OCI-LY1 (cell line): ENCODE measurements around the gene B4GALNT1.
A peak's percentile ranks its signal among the peaks of the same experiment; 100 is the strongest.

Source experiments
- H2AFZ ChIP-seq: fragments of 200-600 bp; sonication (generic), shearing (Covaris generic); 2 replicates; pipeline ENCODE4 v1.6.0; 2014; ENCODE audit warnings: antibody characterized with exemption, mild to moderate bottlenecking, low read length
- H3F3A ChIP-seq: fragments of 200-600 bp; sonication (generic), shearing (Covaris generic); 2 replicates; pipeline ENCODE4 v1.6.0; 2014; ENCODE audit warnings: mild to moderate bottlenecking, antibody characterized with exemption, low read length, moderate library complexity; ENCODE audit not compliant: insufficient read depth
- H3K27ac ChIP-seq: fragments of 200-600 bp; sonication (generic); 2 replicates; pipeline ENCODE4 v1.5.1; 2014; ENCODE audit warnings: low read length, mixed run types, mild to moderate bottlenecking, low read depth; ENCODE audit not compliant: poor library complexity, severe bottlenecking
- H3K27me3 ChIP-seq: fragments of 200-600 bp; sonication (generic); 2 replicates; pipeline ENCODE4 v1.6.0; 2014; ENCODE audit warnings: antibody characterized with exemption, mild to moderate bottlenecking, low read length, moderate library complexity; ENCODE audit not compliant: insufficient read depth
- H3K36me3 ChIP-seq: fragments of 200-600 bp; sonication (generic); 2 replicates; pipeline ENCODE4 v1.6.1; 2014; ENCODE audit warnings: mild to moderate bottlenecking, antibody characterized with exemption, low read length, moderate library complexity, mixed read lengths; ENCODE audit not compliant: insufficient read depth
- H3K4me1 ChIP-seq: fragments of 200-600 bp; sonication (generic); 2 replicates; pipeline ENCODE4 v1.5.1; 2014; ENCODE audit warnings: mild to moderate bottlenecking, low read length, moderate library complexity; ENCODE audit not compliant: insufficient read depth, severe bottlenecking
- H3K4me2 ChIP-seq: fragments of 200-600 bp; sonication (generic), shearing (Covaris generic); 2 replicates; pipeline ENCODE4 v1.6.1; 2014; ENCODE audit warnings: low read length
- H3K4me3 ChIP-seq: fragments of 200-600 bp; sonication (generic); 2 replicates; pipeline ENCODE4 v1.5.1; 2014; ENCODE audit warnings: low read length, low read depth, mild to moderate bottlenecking, mixed read lengths; ENCODE audit not compliant: poor library complexity, severe bottlenecking
- H3K79me2 ChIP-seq: fragments of 200-600 bp; shearing (Covaris generic); 2 replicates; pipeline ENCODE4 v1.6.1; 2016; ENCODE audit warnings: mixed run types, low read length, mixed read lengths; ENCODE audit not compliant: insufficient read depth
- H3K9ac ChIP-seq: fragments of 200-600 bp; sonication (generic), shearing (Covaris generic); 2 replicates; pipeline ENCODE4 v1.6.1; 2014; ENCODE audit warnings: mild to moderate bottlenecking, low read length, mixed read lengths
- H3K9me2 ChIP-seq: fragments of 200-600 bp; sonication (generic), shearing (Covaris generic); 2 replicates; pipeline ENCODE4 v1.6.1; 2014; ENCODE audit warnings: low read depth, mild to moderate bottlenecking, low read length, mixed read lengths
- H3K9me3 ChIP-seq: fragments of 200-600 bp; shearing (Covaris generic); 2 replicates; pipeline ENCODE4 v1.6.1; 2014; ENCODE audit warnings: low read length, mixed read lengths
- H4K20me1 ChIP-seq: fragments of 200-600 bp; sonication (generic), shearing (Covaris generic); 2 replicates; pipeline ENCODE4 v1.6.0; 2016; ENCODE audit warnings: mild to moderate bottlenecking, low read length; ENCODE audit not compliant: insufficient read depth
- CTCF ChIP-seq: fragments of 200-600 bp; sonication (generic), shearing (Covaris generic); IDR thresholded peaks from 2 replicates; pipeline ENCODE4 v1.5.1; 2017; ENCODE audit warnings: mild to moderate bottlenecking, antibody characterized with exemption, low read length, moderate library complexity, mixed read lengths
- EZH2 ChIP-seq: fragments of 200-600 bp; sonication (generic), shearing (Covaris generic); IDR thresholded peaks from 2 replicates; pipeline ENCODE4 v1.8.0; 2017; ENCODE audit warnings: borderline replicate concordance, mixed run types, mild to moderate bottlenecking, antibody characterized with exemption, low read length, moderate library complexity, mixed read lengths

Gene B4GALNT1

GRCh38 chr12:57632073-57632957 is 686 bp downstream of the B4GALNT1 start:
- Histone ChIP-seq H3K27me3 (no peaks in the 10 kb centered on the region; the same call in 1 of the 2 replicates), H3K9me2 (no peaks in the 10 kb centered on the region), H3K4me1 (peaks cover 17% of the 10 kb centered on the region), H3F3A (no peaks in the 10 kb centered on the region), H3K27ac (no peak overlapping the region), H3K4me3 (peak overlapping the region; percentile 71), H2AFZ (peak overlapping the region; percentile 67), H3K36me3 (no peaks in the 10 kb centered on the region), H3K9ac (peak overlapping the region; percentile 75), H3K4me2 (peak overlapping the region; percentile 87), H4K20me1 (no peaks in the 10 kb centered on the region), H3K79me2 (no peaks in the 10 kb centered on the region), H3K9me3 (no peaks in the 10 kb centered on the region)
- TF ChIP-seq CTCF (no peak), EZH2 (no peak)

GRCh38 chr12:57631566-57632072 is 1.4 kb downstream of the B4GALNT1 start:
- Histone ChIP-seq H3K79me2 (no peaks in the 10 kb centered on the region), H3K27me3 (no peaks in the 10 kb centered on the region; the same call in 1 of the 2 replicates), H3K9me3 (no peaks in the 10 kb centered on the region), H3K4me1 (peaks cover 17% of the 10 kb centered on the region), H3K4me2 (peak overlapping the region; percentile 87), H3K9ac (no peak overlapping the region), H3F3A (no peaks in the 10 kb centered on the region), H2AFZ (no peak overlapping the region), H3K9me2 (no peaks in the 10 kb centered on the region), H3K27ac (no peak overlapping the region), H3K36me3 (no peaks in the 10 kb centered on the region), H3K4me3 (peak overlapping the region; percentile 71), H4K20me1 (no peaks in the 10 kb centered on the region)
- TF ChIP-seq CTCF (no peak), EZH2 (no peak)

GRCh38 chr12:57630891-57631433 is 2.0 kb downstream of the B4GALNT1 start:
- Histone ChIP-seq H3K9me3 (no peaks in the 10 kb centered on the region), H3K9ac (no peak overlapping the region), H3K4me3 (no peak overlapping the region), H3K27me3 (no peaks in the 10 kb centered on the region; the same call in 1 of the 2 replicates), H3K4me1 (peaks cover 17% of the 10 kb centered on the region), H3K27ac (no peak overlapping the region), H2AFZ (no peak overlapping the region), H3K79me2 (no peaks in the 10 kb centered on the region), H3K9me2 (no peaks in the 10 kb centered on the region), H3F3A (no peaks in the 10 kb centered on the region), H3K4me2 (no peak overlapping the region), H3K36me3 (no peaks in the 10 kb centered on the region), H4K20me1 (no peaks in the 10 kb centered on the region)
- TF ChIP-seq CTCF: no peak
- TF ChIP-seq EZH2: no peak
